ENCODE measurements around the gene METAP1. TPM values are rescaled to one million over a fixed set of nuclear protein-coding genes. Genes with fewer than 3 reads are reported as not detected.
"Not testable (repeated sequence)": the region's sequence is repeated elsewhere in the genome, so short reads cannot be mapped to it uniquely, and the experiment has no call there.

METAP1 gene
- total RNA-seq, 1 donor from 2014 or later = 39.7 TPM

DNA sequence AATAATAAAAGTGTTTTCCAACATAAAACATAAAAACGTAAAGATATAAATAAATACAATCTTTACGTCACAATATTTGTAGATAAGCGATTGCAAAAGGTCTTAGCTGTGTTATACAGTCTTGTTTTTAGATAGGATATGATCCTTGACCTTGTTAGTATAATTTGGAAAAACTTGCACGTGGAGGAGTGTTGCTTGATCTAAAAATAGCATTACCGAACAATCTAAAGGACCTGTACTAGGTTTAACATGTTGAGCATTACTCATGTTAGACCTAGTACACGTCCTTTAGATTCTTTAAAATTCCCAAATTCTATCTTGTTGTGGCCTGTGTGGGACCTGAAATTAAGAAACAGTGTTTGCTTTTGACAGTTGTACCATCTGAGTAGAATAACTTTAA lies 1.6 kb downstream of the METAP1 start:
- no peak for DNase-seq (ENCODE audit: low spot score)

- no peak for DNase-seq (ENCODE audit: low spot score)
Measured at GRCh38 chr4:98998551-98998950, 3.0 kb downstream of the METAP1 start.

GRCh38 chr4:99002279-99002678 lies 6.8 kb downstream of the METAP1 start:
- no peak for DNase-seq (ENCODE audit: low spot score)

GRCh38 chr4:99008051-99008450 lies 12.5 kb downstream of the METAP1 start:
- no peak for DNase-seq (ENCODE audit: low spot score)

- no peak for DNase-seq (ENCODE audit: low spot score)
Measured at GRCh38 chr4:99011910-99012309, 16.4 kb downstream of the METAP1 start.

DNA sequence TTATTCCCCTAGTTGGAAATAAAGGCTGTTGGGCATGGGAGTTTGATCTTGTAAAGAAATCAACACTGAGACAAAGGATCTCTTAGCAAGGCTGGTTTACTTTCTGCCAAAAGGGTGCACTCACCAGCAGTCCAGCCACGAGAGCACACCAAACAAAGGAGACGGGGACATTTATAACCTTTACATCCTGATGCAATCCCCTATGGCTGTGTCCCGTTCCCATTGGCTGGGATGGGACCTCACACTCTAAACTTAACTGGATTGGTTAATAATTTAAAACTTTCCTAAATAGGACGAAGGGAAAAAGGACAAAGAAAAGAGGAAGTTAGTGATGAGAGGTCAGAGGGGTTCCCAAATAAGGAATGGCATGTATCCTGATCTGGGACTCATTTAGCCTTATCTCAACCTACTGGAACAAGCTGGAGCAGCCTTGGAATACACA lies 17.9 kb downstream of the METAP1 start:
- DNase-seq (ENCODE audit: low spot score) = no peak

DNA sequence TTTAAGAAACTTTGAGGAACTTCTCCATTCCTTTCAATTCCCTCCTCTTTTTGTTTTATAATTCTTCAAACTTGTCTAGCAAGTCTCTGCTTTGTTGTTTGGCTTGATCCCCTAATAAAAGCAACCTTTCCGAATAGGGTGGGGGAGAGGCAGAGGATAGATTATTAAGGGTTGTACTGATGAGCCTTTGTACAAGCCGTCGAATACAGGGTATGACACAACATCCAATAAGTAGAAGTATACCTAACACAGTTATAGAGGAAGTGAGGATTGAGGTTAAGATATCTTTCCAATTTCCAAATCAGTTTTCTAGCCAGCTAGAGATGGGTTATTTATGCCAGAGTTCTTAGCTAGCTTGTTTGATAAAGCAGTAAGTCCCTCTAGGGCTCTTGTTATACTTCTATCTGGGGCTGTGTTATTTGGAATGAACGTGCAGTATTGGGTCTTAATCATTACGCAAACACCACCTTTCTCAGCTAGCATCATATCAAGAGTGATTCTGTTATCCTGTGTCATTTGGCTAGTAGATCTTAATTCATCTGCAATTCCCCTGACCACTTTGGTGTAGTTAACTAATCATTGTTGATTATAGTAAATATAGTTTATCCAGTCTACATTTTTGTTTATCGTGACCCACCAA lies 18.5 kb downstream of the METAP1 start:
- no peak for DNase-seq (ENCODE audit: low spot score)

- no peak for DNase-seq (ENCODE audit: low spot score)
Measured at GRCh38 chr4:99021386-99021785, 25.9 kb downstream of the METAP1 start.

DNA sequence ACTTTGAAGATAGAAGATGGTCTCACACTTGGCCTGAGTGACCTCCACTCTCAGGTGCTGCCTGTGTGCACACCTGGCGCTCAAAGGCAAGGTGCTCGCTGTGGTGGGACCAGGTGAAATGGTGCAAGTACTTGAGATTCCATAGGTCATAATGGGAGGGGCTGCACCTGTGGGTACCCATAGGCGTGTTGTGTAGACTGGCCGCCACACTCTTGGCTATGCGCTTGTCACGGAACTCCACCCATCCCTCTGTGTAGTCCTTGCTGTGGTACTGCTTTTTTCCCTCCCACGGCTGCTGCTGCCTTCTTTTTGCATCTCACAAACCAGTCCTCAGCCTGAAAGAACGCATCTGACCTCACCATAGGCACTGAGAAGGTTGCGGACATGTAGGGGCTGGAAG lies 27.0 kb downstream of the METAP1 start:
- no peak for DNase-seq (ENCODE audit: low spot score)

GRCh38 chr4:99023800-99024251 lies 28.3 kb downstream of the METAP1 start:
- not testable (repeated sequence) for DNase-seq (ENCODE audit: low spot score)

DNA sequence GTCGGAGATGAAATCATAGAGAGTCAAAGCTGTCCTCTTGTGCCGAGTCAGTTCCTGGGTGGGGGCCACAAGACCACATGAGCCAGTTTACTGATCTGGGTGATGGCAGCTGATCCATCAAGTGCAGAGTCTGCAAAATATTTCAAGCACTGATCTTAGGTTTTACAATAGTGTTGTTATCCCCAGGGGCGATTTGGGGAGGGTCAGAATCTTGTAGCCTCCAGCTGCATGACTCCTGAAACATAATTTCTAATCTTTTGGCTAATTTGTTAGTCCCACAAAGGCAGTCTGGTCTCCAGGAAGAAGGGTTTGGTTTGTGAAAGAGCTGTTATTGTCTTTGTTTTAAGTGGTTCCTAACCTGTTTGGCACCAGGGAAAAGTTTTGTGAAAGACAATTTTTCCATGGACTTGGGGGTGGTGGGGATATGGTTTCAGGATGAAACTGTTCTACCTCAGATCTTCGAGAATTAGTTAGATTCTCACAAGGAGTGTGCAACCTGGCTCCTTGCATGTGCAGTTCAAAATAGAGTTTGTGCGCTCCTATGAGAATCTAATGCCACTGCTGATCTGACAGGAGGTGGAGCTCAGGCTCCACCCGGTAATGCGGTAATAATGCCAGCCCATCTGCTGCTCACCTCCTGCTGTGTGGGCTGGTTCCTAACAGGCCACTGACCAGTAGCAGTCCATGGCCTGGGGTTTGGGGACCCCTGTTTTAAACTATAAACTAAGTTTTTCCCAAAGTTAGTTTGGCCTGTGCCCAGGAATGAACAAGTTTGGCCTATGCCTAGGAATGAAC lies 29.2 kb downstream of the METAP1 start:
- peak; percentile 29 for DNase-seq (ENCODE audit: low spot score)

GRCh38 chr4:99025506-99025905 lies 30.0 kb downstream of the METAP1 start:
- DNase-seq (ENCODE audit: low spot score) = no peak

GRCh38 chr4:99027304-99027703 lies 31.8 kb downstream of the METAP1 start:
- DNase-seq (ENCODE audit: low spot score) = no peak

- DNase-seq (ENCODE audit: low spot score) = no peak
Measured at GRCh38 chr4:99028187-99028586, 32.7 kb downstream of the METAP1 start.

DNA sequence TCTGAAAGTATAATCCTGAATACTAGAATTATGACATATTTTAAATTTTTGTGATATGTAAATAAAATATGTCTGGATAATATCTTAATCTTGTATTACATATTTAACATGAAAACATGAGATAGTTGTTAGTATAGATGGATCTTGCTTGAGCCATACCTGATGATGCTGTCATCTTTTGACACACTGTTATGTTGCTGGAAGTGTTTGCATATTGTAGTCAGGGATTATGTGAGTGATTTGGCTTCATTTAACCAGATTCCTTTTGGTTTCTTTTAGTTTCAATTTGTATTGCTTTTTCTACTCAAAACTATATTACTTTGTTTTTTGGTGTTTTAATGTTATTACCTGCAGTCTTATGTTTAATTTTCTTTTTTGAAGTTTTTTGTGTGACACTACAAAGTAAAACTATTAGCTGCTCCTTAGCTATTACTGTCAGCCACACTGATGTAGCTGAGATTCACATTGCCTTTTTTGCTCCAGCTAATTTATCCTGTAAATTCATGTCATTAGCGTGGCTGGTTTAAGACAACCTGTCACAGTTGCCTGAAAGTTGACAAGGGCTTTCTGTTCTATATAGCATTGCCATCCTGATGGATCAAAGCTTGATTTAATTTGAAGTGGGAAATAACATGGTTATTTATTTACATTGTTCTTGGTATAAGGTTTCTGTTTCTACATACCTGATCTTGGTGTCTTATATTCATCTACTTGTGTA lies 33.7 kb downstream of the METAP1 start:
- no peak for DNase-seq (ENCODE audit: low spot score)

DNA sequence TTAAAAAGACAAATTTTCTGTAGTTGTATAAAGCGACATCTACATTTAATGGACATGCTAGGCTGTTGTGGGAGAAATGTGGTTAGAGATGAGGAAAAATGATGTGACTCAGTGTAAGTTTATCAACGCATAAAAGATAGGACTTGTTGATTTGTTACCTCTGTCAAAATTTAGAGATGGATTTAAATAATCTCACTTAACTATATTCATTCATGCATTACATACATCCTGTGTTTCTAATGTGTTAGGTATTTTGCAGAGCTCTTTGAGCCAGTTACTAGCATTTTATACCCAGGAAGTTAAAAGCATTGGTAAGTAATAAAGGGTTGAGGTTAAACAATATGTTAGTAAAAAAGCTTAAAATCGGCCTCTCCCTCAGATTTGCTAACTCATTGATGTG lies 34.3 kb downstream of the METAP1 start:
- DNase-seq (ENCODE audit: low spot score) = no peak

GRCh38 chr4:99033956-99034355 lies 38.4 kb downstream of the METAP1 start:
- no peak for DNase-seq (ENCODE audit: low spot score)

DNA sequence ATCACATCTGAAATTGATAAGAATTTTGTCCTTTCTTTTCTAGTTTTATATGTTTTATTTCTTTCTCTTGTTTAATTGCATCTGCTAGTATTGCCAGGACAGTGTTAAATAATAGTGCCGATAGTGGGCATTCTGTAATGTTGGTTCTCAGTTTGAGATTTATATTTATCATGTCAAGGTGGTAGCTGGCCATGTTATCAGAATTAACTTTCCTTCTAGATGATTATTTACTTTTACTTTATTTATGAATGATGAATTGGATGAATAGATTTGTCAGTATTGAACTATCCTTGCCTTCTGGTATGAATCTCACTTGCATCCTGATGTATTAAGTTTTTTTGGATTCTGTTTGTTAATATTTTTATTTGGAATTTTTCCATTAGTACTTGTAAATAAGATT lies 42.7 kb downstream of the METAP1 start:
- no peak for DNase-seq (ENCODE audit: low spot score)

DNA sequence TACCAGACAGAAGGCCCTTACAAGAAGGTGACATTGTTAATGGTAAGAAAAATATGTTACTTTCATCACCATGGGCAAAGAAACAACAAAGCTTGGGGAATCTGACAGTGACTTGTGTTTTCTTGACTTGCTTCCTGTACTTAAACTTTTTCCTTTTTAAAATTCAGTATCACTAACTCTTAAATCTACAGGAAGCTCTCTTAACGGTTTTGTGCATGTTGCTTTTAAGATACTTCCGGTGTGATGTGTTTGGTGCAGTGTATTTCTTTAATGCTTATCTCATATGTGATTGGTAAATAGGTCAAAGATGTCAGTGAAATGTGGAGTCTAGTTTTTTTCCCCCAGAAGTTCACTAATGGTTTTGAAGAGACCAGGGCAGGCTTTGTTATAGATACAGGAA lies 47.8 kb downstream of the METAP1 start:
- DNase-seq (ENCODE audit: low spot score) = no peak

DNA sequence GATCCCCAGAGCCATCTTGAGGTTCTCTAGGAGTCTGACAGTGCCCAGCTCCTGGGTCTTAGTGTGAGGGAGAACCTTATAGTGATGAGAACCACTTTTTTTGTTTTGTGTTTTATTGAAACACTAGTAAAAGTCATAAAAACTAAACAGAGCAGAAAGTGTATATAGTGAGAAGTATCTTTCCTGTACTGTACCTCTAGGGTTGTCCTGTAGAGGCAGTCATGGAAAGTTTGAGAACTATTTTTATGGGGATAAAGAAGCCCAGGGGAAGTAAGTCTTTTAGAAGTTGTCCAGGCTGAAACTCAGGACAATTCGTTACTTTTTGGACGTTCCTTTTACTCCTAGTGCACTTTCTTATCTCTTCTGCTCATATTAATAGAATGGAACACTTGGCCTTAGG lies 52.2 kb downstream of the METAP1 start:
- no peak for DNase-seq (ENCODE audit: low spot score)

GRCh38 chr4:99052902-99053301 lies 57.4 kb downstream of the METAP1 start:
- DNase-seq (ENCODE audit: low spot score) = no peak

- no peak for DNase-seq (ENCODE audit: low spot score)
Measured at GRCh38 chr4:99054428-99054994, 59.0 kb downstream of the METAP1 start.
